Measurements from ENCODE around the gene KCNH5.

The KCNH5 gene

GRCh38 chr14:62662811-62663455, 382.3 kb downstream of the KCNH5 start:
- ATAC-seq (ENCODE audit: insufficient read depth, low read depth) (no peak), DNase-seq (no peak)
- Histone ChIP-seq H3K9ac (ENCODE audit: low read depth, low read length) (no peak overlapping the region), H4K20me1 (ENCODE audit: insufficient read depth, low read length) (no peaks in the 10 kb centered on the region), H3K79me2 (ENCODE audit: insufficient read depth, low read length) (no peaks in the 10 kb centered on the region), H3K4me3 (ENCODE audit: low read depth in 1 of 2, low read length in 2 of 2) (no peak overlapping the region), H3K27me3 (ENCODE audit: insufficient read depth, low read length, poor library complexity) (no peaks in the 10 kb centered on the region), H3K4me2 (ENCODE audit: insufficient read depth, low read length) (no peak overlapping the region), H3K27ac (ENCODE audit: low read length) (no peak overlapping the region), H2AFZ (ENCODE audit: low read depth, low read length) (no peak overlapping the region), H3K4me1 (ENCODE audit: insufficient read depth, low read length) (no peaks in the 10 kb centered on the region), H3K36me3 (ENCODE audit: insufficient read depth, low read length) (no peaks in the 10 kb centered on the region), H3K9me3 (ENCODE audit: insufficient read depth, low read length, severe bottlenecking) (no peaks in the 10 kb centered on the region)
- no peak for TF ChIP-seq CTCF (IDR thresholded peaks at IDR 0.05; ENCODE audit: borderline replicate concordance, extremely low read depth, low read length, poor library complexity, severe bottlenecking)
- no peak for TF ChIP-seq EZH2 (IDR thresholded peaks at IDR 0.05; ENCODE audit: borderline replicate concordance, low read depth, low read length, severe bottlenecking)

GRCh38 chr14:62661818-62662217, 383.4 kb downstream of the KCNH5 start:
- H3K4me1 ChIP-seq (ENCODE audit: insufficient read depth, low read length), result no peaks in the 10 kb centered on the region
- no peaks in the 10 kb centered on the region for H3K79me2 ChIP-seq (ENCODE audit: insufficient read depth, low read length)
- H3K36me3 ChIP-seq (ENCODE audit: insufficient read depth, low read length), result no peaks in the 10 kb centered on the region
- no peak overlapping the region for H3K4me2 ChIP-seq (ENCODE audit: insufficient read depth, low read length)
- DNase-seq, result no peak
- no peak overlapping the region for H3K27ac ChIP-seq (ENCODE audit: low read length)
- TF ChIP-seq EZH2 (IDR thresholded peaks at IDR 0.05; ENCODE audit: borderline replicate concordance, low read depth, low read length, severe bottlenecking), result no peak
- TF ChIP-seq CTCF (IDR thresholded peaks at IDR 0.05; ENCODE audit: borderline replicate concordance, extremely low read depth, low read length, poor library complexity, severe bottlenecking), result no peak
- no peak overlapping the region for H3K4me3 ChIP-seq (ENCODE audit: low read depth in 1 of 2, low read length in 2 of 2)
- H3K27me3 ChIP-seq (ENCODE audit: insufficient read depth, low read length, poor library complexity), result peaks cover 5% of the 10 kb centered on the region
- no peak overlapping the region for H2AFZ ChIP-seq (ENCODE audit: low read depth, low read length)
- no peaks in the 10 kb centered on the region for H3K9me3 ChIP-seq (ENCODE audit: insufficient read depth, low read length, severe bottlenecking)
- no peak overlapping the region for H3K9ac ChIP-seq (ENCODE audit: low read depth, low read length)
- H4K20me1 ChIP-seq (ENCODE audit: insufficient read depth, low read length), result no peaks in the 10 kb centered on the region
- no peak for ATAC-seq (ENCODE audit: insufficient read depth, low read depth)

GRCh38 chr14:62658631-62659030, 386.6 kb downstream of the KCNH5 start:
- Histone ChIP-seq H3K4me1 (ENCODE audit: insufficient read depth, low read length) (no peaks in the 10 kb centered on the region), H3K36me3 (ENCODE audit: insufficient read depth, low read length) (no peaks in the 10 kb centered on the region), H3K9me3 (ENCODE audit: insufficient read depth, low read length, severe bottlenecking) (no peaks in the 10 kb centered on the region), H3K79me2 (ENCODE audit: insufficient read depth, low read length) (no peaks in the 10 kb centered on the region), H4K20me1 (ENCODE audit: insufficient read depth, low read length) (no peaks in the 10 kb centered on the region), H3K4me2 (ENCODE audit: insufficient read depth, low read length) (no peak overlapping the region), H3K27ac (ENCODE audit: low read length) (no peak overlapping the region), H2AFZ (ENCODE audit: low read depth, low read length) (no peak overlapping the region), H3K9ac (ENCODE audit: low read depth, low read length) (no peak overlapping the region), H3K27me3 (ENCODE audit: insufficient read depth, low read length, poor library complexity) (peaks cover 13% of the 10 kb centered on the region), H3K4me3 (ENCODE audit: low read depth in 1 of 2, low read length in 2 of 2) (no peak overlapping the region)
- no peak for TF ChIP-seq CTCF (IDR thresholded peaks at IDR 0.05; ENCODE audit: borderline replicate concordance, extremely low read depth, low read length, poor library complexity, severe bottlenecking)
- TF ChIP-seq EZH2 (IDR thresholded peaks at IDR 0.05; ENCODE audit: borderline replicate concordance, low read depth, low read length, severe bottlenecking), result no peak
- ATAC-seq (ENCODE audit: insufficient read depth, low read depth) (no peak), DNase-seq (no peak)
